ENCODE measurements around the gene NOXO1. TPM values are rescaled to one million over a fixed set of nuclear protein-coding genes. Genes with fewer than 3 reads are reported as not detected.

NOXO1 gene
- total RNA-seq, 1 experiment from 2014 or later: 1.7 TPM

GRCh38 chr16:2023092-2024031 is 42.1 kb upstream of the NOXO1 start:
- H3K4me1 Mint-ChIP-seq: peaks cover 14 to 16% of the 10 kb centered on the region in 2 experiments
- no peak overlapping the region for H2BK15ac ChIP-seq (ENCODE audit: low read depth, low read length)
- no peak overlapping the region for H2BK20ac ChIP-seq (ENCODE audit: low read depth, low read length, poor library complexity, severe bottlenecking)
- H3K9ac ChIP-seq (ENCODE audit: extremely low read depth, insufficient read length, low read length): no peak overlapping the region
- H2AFZ ChIP-seq (ENCODE audit: low read length): peak overlapping the region; percentile 88
- peak overlapping the region; percentile 67 to 80 for H3K4me3 Mint-ChIP-seq
- no CpG with 5 or more reads among the region's 53 CpGs for WGBS (ENCODE audit: extremely low coverage, insufficient read length, low lambda C conversion rate)
- no peak overlapping the region for H3K14ac ChIP-seq (ENCODE audit: insufficient read depth, low read length)
- H4K8ac ChIP-seq (replicated peaks; ENCODE audit: insufficient read length, low read depth, low read length): no peak overlapping the region
- H2BK12ac ChIP-seq (ENCODE audit: insufficient read length, low read depth, low read length): no peak overlapping the region
- H2BK5ac ChIP-seq (ENCODE audit: insufficient read length, low read length): no peak overlapping the region
- no peak overlapping the region for H2BK120ac ChIP-seq (ENCODE audit: low read depth, low read length, poor library complexity, severe bottlenecking)
- peaks cover 76% of the 10 kb centered on the region for H3K27me3 Mint-ChIP-seq (ENCODE audit: low read depth)
- no peak overlapping the region for H2AK5ac ChIP-seq (ENCODE audit: insufficient read length, low read length)
- TF ChIP-seq, protein P1, sequence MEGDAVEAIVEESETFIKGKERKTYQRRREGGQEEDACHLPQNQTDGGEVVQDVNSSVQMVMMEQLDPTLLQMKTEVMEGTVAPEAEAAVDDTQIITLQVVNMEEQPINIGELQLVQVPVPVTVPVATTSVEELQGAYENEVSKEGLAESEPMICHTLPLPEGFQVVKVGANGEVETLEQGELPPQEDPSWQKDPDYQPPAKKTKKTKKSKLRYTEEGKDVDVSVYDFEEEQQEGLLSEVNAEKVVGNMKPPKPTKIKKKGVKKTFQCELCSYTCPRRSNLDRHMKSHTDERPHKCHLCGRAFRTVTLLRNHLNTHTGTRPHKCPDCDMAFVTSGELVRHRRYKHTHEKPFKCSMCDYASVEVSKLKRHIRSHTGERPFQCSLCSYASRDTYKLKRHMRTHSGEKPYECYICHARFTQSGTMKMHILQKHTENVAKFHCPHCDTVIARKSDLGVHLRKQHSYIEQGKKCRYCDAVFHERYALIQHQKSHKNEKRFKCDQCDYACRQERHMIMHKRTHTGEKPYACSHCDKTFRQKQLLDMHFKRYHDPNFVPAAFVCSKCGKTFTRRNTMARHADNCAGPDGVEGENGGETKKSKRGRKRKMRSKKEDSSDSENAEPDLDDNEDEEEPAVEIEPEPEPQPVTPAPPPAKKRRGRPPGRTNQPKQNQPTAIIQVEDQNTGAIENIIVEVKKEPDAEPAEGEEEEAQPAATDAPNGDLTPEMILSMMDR (conservative IDR thresholded peaks at IDR 0.05): peak; percentile 96
- H3K9me3 Mint-ChIP-seq: peaks cover 0 to 6% of the 10 kb centered on the region in 2 experiments; a peak in 3 of 5 replicates
- no peaks in the 10 kb centered on the region for H3K79me2 ChIP-seq (ENCODE audit: insufficient read depth, low read length)
- H3K18ac ChIP-seq (ENCODE audit: insufficient read length, low read depth, low read length): no peak overlapping the region
- H3K27me3 ChIP-seq (ENCODE audit: insufficient read depth, low read length): peaks cover 20% of the 10 kb centered on the region; the same call in 1 of the 2 replicates
- no peaks in the 10 kb centered on the region; the same call in 1 of the 2 replicates for H3K4me1 ChIP-seq (ENCODE audit: insufficient read depth, low read length)
- H4K20me1 ChIP-seq (ENCODE audit: control insufficient read depth, insufficient read depth, insufficient read length): no peaks in the 10 kb centered on the region
- no peaks in the 10 kb centered on the region for H3K9me3 ChIP-seq (ENCODE audit: control insufficient read depth, low read depth, low read length)
- H3K4ac ChIP-seq (ENCODE audit: low read depth, low read length): no peak overlapping the region
- no peak overlapping the region for H3K56ac ChIP-seq (ENCODE audit: insufficient read length, low read depth, low read length)
- H3K23me2 ChIP-seq (ENCODE audit: insufficient read length, low read depth, low read length, poor library complexity, severe bottlenecking): peaks cover 16% of the 10 kb centered on the region
- peak; percentile 94 for DNase-seq
- no peak overlapping the region for H3K27ac ChIP-seq (ENCODE audit: insufficient read length, low read depth, low read length)
- H3K36me3 Mint-ChIP-seq (ENCODE audit: insufficient read depth in 1 of 3, low read depth in 3 of 3): peaks cover 0 to 2% (median 0%) of the 10 kb centered on the region in 3 experiments; a peak in 1 of 7 replicates
- no peak overlapping the region for H4K5ac ChIP-seq (ENCODE audit: insufficient read length, low read depth, low read length)
- H4K91ac ChIP-seq (ENCODE audit: insufficient read length, low read depth, low read length): no peak overlapping the region
- H3K79me1 ChIP-seq (ENCODE audit: insufficient read depth, low read depth, low read length, poor library complexity, severe bottlenecking): no peaks in the 10 kb centered on the region
- H3K23ac ChIP-seq (ENCODE audit: insufficient read length, low read depth, low read length): no peak overlapping the region
- peak overlapping the region; percentile 35 for H3K4me2 ChIP-seq (ENCODE audit: insufficient read depth, insufficient read length, low read length)
- no peak overlapping the region for H3T11ph ChIP-seq (ENCODE audit: low read length)
- peak overlapping the region in 2 of 3 experiments; percentile 24 to 90; a peak in 2 of 7 replicates for H3K27ac Mint-ChIP-seq

All from H9 (cell line).